ENCODE results near the gene PDLIM1.

- TF ChIP-seq CTCF (IDR thresholded peaks at IDR 0.05) (no peak), POLR2AphosphoS5 (IDR thresholded peaks at IDR 0.05) (no peak), POLR2A (IDR thresholded peaks at IDR 0.05; ENCODE audit: low read depth) (no peak)
Observed at GRCh38 chr10:95339863-95340262, 49.1 kb upstream of the PDLIM1 start.

All from esophagus muscularis mucosa (tissue), 3 donors.